ENCODE measurements around the gene PITPNB.

The PITPNB gene

DNA sequence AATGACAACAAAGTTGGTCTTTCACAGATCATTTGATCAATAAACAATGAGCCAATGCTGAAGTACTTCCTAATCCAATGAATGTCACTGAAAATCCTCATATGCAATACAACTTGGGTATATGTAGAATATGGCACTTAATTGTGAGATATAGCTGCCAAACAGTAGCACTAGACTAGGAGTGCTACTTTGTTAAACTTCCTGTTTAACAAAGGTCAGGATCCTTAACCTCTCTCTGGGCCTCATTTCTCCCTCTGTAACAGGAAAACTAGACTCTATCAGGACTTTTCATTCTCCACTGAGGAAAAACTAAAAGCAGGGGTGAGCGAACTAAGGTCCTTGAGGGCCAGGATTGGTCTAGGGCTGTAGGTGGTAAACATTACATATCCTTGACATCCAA is 56.1 kb downstream of the PITPNB start:
- H3K4me3 ChIP-seq (ENCODE audit: low read length) = no peak overlapping the region
- DNase-seq (ENCODE audit: low read depth) = no peak
- TF ChIP-seq, protein P1, sequence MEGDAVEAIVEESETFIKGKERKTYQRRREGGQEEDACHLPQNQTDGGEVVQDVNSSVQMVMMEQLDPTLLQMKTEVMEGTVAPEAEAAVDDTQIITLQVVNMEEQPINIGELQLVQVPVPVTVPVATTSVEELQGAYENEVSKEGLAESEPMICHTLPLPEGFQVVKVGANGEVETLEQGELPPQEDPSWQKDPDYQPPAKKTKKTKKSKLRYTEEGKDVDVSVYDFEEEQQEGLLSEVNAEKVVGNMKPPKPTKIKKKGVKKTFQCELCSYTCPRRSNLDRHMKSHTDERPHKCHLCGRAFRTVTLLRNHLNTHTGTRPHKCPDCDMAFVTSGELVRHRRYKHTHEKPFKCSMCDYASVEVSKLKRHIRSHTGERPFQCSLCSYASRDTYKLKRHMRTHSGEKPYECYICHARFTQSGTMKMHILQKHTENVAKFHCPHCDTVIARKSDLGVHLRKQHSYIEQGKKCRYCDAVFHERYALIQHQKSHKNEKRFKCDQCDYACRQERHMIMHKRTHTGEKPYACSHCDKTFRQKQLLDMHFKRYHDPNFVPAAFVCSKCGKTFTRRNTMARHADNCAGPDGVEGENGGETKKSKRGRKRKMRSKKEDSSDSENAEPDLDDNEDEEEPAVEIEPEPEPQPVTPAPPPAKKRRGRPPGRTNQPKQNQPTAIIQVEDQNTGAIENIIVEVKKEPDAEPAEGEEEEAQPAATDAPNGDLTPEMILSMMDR (conservative IDR thresholded peaks at IDR 0.05; ENCODE audit: low read length) = no peak

DNA sequence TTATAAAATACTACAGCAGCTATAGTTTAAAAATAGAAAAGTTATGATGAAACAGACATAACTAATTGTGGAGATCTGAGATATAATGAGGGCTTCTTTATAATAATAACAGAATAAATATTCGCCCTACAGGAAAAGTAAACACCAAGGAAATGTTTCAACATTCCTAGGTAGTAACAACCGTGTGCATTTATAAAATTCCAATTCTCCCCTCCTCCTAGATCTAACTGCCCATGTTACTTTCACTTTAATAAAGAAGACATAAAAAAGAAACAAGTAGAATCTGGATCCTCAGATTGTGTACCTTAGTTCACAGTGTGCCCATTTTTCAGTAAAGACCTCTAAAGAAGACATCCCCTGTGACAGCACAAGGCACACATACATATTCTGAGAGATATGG is 59.7 kb downstream of the PITPNB start:
- H3K4me3 ChIP-seq (ENCODE audit: low read length) = peak overlapping the region; percentile 20; the same call in 1 of the 2 replicates
- TF ChIP-seq, protein P1 (conservative IDR thresholded peaks at IDR 0.05; ENCODE audit: low read length) = no peak
- DNase-seq (ENCODE audit: low read depth) = no peak

DNA sequence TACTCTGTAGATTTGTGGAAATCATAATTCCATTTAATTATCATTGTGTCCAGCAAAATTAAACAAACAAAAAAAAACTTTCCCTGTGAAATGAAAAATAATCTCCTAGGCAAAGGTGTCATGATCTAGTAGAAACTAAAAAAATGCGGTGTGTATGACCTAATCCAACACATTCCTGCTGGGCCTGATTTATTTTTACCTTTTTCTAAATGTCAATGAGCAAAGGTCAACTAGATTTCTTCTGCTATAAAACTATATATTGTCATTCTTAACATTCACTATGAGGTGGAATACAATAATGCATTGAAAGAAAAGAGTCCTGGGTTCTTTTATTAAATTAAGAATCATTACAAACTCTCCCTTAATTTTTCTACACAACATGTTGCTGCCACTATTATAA is 60.4 kb downstream of the PITPNB start:
- H3K4me3 ChIP-seq (ENCODE audit: low read length) = no peak overlapping the region
- TF ChIP-seq, protein P1 (conservative IDR thresholded peaks at IDR 0.05; ENCODE audit: low read length) = no peak
- DNase-seq (ENCODE audit: low read depth) = no peak

DNA sequence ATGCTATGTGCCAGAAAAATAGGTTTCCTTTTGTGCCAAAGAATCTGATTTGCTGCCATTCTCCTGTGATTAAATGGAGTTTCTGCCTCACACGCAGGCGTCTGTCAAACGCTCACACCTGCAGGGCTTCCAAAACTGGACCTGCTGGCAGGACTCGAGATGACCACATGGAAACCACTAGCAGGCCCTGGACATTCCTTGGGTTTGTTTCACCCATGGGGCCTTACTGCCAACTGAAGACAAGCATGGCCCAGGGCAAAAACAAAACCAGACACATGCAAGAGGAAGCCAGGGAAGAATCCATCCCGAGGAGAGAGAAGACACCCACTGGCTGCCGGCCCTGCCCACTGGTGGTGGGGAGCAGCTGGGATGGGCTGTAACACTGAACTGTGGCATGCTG is 61.6 kb downstream of the PITPNB start:
- H3K4me3 ChIP-seq (ENCODE audit: low read length) = no peak overlapping the region
- peak; percentile 93 for DNase-seq (ENCODE audit: low read depth)
- TF ChIP-seq, protein P1 (conservative IDR thresholded peaks at IDR 0.05; ENCODE audit: low read length) = 0 out of 2 replicates have a peak, but pooled peaks have one; percentile 17

DNA sequence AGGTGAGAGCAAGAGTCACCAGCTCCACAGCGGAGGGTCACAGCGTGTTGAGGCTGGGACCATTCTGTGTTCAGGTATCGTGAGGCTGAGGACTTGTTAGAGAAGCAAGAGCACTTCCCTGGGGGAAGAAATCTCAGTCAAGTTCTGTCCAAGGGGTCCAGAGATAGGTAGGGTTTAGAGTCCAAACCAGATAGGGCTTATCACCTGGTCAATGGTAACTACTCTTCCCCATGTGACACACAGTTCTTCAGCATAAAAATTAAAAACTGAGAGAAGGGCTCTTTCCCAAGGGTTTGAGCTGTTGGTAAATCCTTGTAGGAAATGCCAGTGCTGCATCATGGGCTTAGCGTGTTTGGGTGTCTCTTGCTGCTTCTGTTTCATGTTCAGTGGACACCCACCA is 62.7 kb downstream of the PITPNB start:
- H3K4me3 ChIP-seq (ENCODE audit: low read length) = no peak overlapping the region
- TF ChIP-seq, protein P1 (conservative IDR thresholded peaks at IDR 0.05; ENCODE audit: low read length) = no peak
- DNase-seq (ENCODE audit: low read depth) = no peak

DNA sequence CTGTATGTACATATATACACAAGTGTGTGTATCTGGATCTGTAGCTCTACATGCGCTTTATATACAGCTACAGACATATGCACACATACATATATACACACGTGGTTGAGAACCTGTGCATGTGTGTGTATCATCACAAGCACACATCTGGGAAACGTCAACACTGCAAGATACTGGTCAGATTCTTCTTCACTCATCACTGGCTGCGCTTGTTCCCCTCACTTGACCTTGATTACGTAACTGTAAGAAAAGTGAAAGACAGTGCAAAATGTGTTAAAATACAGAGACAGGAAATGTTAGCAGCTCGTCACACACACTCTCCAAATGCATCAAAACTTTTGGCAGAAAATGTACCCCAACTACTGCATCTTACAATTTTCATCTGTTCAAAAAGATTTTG is 65.6 kb downstream of the PITPNB start:
- TF ChIP-seq, protein P1 (conservative IDR thresholded peaks at IDR 0.05; ENCODE audit: low read length) = no peak

DNA sequence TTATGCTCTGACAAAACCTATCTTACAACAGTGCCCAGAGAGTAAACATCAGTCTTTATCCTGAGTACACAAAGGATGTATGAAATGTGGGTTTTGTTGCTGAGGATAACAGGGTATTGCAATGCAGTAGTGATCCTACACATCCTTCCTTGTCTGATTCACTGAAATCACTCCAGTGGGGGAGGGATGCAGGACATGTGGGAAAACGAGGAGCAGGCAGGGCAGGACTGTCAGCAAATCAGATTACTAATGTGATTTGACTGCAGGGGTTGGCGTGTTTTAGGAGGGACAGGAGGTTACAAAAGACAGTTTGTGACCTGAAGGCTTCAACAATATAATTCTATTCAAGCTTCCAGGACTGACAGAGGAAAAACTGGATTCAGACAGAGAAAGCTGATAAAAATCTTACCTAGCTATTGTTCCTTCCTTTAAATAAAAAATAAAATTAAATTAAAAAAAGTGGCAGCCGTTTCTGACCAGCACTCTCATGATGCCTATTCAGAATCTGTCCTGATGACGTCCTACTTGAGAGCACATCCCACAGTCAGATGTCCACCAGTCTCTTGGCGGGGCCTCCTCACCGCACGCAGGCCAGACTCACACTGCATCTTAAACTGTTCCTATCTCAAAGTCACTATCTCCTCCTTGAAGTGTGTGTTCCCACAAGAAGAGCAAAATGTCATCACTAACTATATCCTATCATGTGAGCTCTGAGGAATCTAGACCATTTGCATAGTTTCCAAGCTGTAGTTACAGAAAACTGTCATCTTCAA is 66.9 kb downstream of the PITPNB start:
- TF ChIP-seq, protein P1 (conservative IDR thresholded peaks at IDR 0.05; ENCODE audit: low read length) = no peak
- no peak overlapping the region for H3K4me3 ChIP-seq (ENCODE audit: low read length)
- peak; percentile 61 for DNase-seq (ENCODE audit: low read depth)

More for the DNA sequence above, 65.6 kb downstream of the PITPNB start:
- no peak overlapping the region for H3K4me3 ChIP-seq (ENCODE audit: low read length)
- peak; percentile 72 for DNase-seq (ENCODE audit: low read depth)
